Measurements from ENCODE around the gene HSD17B2. TPM values are rescaled to one million over a fixed set of nuclear protein-coding genes. Genes with fewer than 3 reads are reported as not detected.

Gene HSD17B2
- total RNA-seq, 1 experiment from 2014 or later: 3.1 TPM

DNA sequence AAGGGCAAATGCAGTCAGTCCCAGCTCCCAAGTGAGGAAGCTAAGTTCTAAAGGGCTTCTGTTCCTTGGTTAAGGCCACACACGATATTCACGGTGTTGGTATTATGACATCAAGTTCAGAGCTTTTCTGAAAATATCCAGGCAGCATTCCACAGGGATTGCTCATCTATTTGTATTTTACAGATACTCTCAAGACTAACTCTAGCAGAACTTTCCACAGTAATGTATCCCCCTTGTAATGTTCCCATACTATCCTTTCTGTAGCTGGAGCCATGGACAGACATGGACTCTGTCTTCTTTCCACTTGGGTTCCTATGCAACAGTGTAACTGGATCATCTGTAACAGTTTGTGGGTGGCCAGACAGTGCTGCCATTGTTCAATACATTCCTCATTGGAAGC, 37.3 kb upstream of the HSD17B2 start:
- CTCF ChIA-PET: interaction anchor here (1.0 to 1.9 kb wide), 5 partner anchors 19 to 232 kb away, joined by 3 to 28 read pairs (median 7); no protein-coding TSS in a partner anchor
- H3K9ac ChIP-seq (ENCODE audit: low read length): peak overlapping the region; percentile 62
- intact Hi-C loops (cut with micrococcal nuclease): loop anchor here (1.0 kb wide), 3 partner anchors 57 to 233 kb away; no protein-coding TSS in a partner anchor

DNA sequence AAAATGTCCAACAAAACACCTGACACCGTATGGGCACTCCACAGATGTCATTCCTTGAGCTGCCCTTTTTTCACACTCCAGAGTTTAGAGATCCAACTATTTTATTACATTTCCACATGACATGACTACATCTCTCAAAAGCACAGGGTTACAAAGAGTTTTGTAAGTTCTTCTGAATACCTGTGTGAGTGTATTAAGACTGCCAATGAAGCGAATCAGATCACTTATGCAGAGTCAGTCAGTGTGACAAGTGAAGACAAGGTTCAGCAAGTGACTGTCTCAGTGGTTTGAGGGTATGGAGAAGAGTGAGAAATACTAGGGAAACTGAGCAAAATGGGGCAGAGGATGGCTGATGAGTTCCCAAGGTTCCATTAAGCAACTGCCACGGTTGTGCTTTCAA, 32.2 kb upstream of the HSD17B2 start:
- ChIA-PET POLR2A (ENCODE audit: unreplicated experiment) (no interaction called here), CTCF (no interaction called here)
- H3K79me2 ChIP-seq (ENCODE audit: low read length): no peaks in the 10 kb centered on the region
- H3K9me3 ChIP-seq (ENCODE audit: low read length): no peaks in the 10 kb centered on the region
- intact Hi-C loops (cut with micrococcal nuclease): no loop called here
- H3K27ac ChIP-seq (ENCODE audit: low read length): no peak overlapping the region
- peaks cover 6% of the 10 kb centered on the region for H3K4me1 ChIP-seq (ENCODE audit: insufficient read depth, low read length)
- no peak for ATAC-seq
- no peak for DNase-seq
- no peaks in the 10 kb centered on the region for H3F3A ChIP-seq (ENCODE audit: low read length, unreplicated experiment)
- no peak overlapping the region for H3K4me3 ChIP-seq (ENCODE audit: low read length)
- H3K9ac ChIP-seq (ENCODE audit: low read length): no peak overlapping the region
- H2AFZ ChIP-seq (ENCODE audit: low read length): no peak overlapping the region
- TF ChIP-seq, protein P1, sequence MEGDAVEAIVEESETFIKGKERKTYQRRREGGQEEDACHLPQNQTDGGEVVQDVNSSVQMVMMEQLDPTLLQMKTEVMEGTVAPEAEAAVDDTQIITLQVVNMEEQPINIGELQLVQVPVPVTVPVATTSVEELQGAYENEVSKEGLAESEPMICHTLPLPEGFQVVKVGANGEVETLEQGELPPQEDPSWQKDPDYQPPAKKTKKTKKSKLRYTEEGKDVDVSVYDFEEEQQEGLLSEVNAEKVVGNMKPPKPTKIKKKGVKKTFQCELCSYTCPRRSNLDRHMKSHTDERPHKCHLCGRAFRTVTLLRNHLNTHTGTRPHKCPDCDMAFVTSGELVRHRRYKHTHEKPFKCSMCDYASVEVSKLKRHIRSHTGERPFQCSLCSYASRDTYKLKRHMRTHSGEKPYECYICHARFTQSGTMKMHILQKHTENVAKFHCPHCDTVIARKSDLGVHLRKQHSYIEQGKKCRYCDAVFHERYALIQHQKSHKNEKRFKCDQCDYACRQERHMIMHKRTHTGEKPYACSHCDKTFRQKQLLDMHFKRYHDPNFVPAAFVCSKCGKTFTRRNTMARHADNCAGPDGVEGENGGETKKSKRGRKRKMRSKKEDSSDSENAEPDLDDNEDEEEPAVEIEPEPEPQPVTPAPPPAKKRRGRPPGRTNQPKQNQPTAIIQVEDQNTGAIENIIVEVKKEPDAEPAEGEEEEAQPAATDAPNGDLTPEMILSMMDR (conservative IDR thresholded peaks at IDR 0.05; ENCODE audit: low read depth, low read length): no peak
- TF ChIP-seq EZH2 (IDR thresholded peaks at IDR 0.05; ENCODE audit: low read length, unreplicated experiment): no peak
- TF ChIP-seq EZH2phosphoT487 (IDR thresholded peaks at IDR 0.05; ENCODE audit: borderline replicate concordance, low read length): no peak
- no peaks in the 10 kb centered on the region for H3K9me2 ChIP-seq (replicated peaks; ENCODE audit: low read length)
- H3K36me3 ChIP-seq (ENCODE audit: low read depth, low read length): no peaks in the 10 kb centered on the region
- H4K20me1 ChIP-seq (ENCODE audit: low read length): no peaks in the 10 kb centered on the region
- no peaks in the 10 kb centered on the region for H3K27me3 ChIP-seq (ENCODE audit: low read length)
- BruUV-seq (replicated peaks): no TSS peak
- no peak overlapping the region for H3K4me2 ChIP-seq (ENCODE audit: low read length)

More for the DNA sequence above, 37.3 kb upstream of the HSD17B2 start:
- H3K27me3 ChIP-seq (ENCODE audit: low read length): no peaks in the 10 kb centered on the region
- DNase-seq (peak; percentile 79), ATAC-seq (peak; percentile 51)
- H3K79me2 ChIP-seq (ENCODE audit: low read length): no peaks in the 10 kb centered on the region
- POLR2A ChIA-PET (ENCODE audit: unreplicated experiment): interaction anchor here (0.7 kb wide), 1 partner anchor 537 kb away, joined by 5 read pairs; no protein-coding TSS in a partner anchor
- TF ChIP-seq EZH2phosphoT487 (IDR thresholded peaks at IDR 0.05; ENCODE audit: borderline replicate concordance, low read length) (no peak), EZH2 (IDR thresholded peaks at IDR 0.05; ENCODE audit: low read length, unreplicated experiment) (no peak)
- TF ChIP-seq, protein P1 (conservative IDR thresholded peaks at IDR 0.05; ENCODE audit: low read depth, low read length): no peak
- no peaks in the 10 kb centered on the region for H4K20me1 ChIP-seq (ENCODE audit: low read length)
- no peaks in the 10 kb centered on the region for H3K36me3 ChIP-seq (ENCODE audit: low read depth, low read length)
- peak overlapping the region; percentile 25; the same call in 1 of the 2 replicates for H3K4me3 ChIP-seq (ENCODE audit: low read length)
- no TSS peak for BruUV-seq (replicated peaks)
- no peaks in the 10 kb centered on the region for H3K9me3 ChIP-seq (ENCODE audit: low read length)
- H3F3A ChIP-seq (ENCODE audit: low read length, unreplicated experiment): no peaks in the 10 kb centered on the region
- peak overlapping the region; percentile 51 for H3K4me2 ChIP-seq (ENCODE audit: low read length)
- H3K4me1 ChIP-seq (ENCODE audit: insufficient read depth, low read length): peaks cover 38% of the 10 kb centered on the region
- H2AFZ ChIP-seq (ENCODE audit: low read length): no peak overlapping the region
- H3K27ac ChIP-seq (ENCODE audit: low read length): peak overlapping the region; percentile 92
- H3K9me2 ChIP-seq (replicated peaks; ENCODE audit: low read length): no peaks in the 10 kb centered on the region

- H3K27me3 ChIP-seq (ENCODE audit: low read length): no peaks in the 10 kb centered on the region
- DNase-seq (no peak), ATAC-seq (no peak)
- H3K9me3 ChIP-seq (ENCODE audit: low read length): 0 out of 2 replicates have a peak, but pooled peaks cover 4% of the 10 kb centered on the region
- BruUV-seq (replicated peaks): no TSS peak
- no peak overlapping the region for H3K4me2 ChIP-seq (ENCODE audit: low read length)
- TF ChIP-seq EZH2 (IDR thresholded peaks at IDR 0.05; ENCODE audit: low read length, unreplicated experiment) (no peak), EZH2phosphoT487 (IDR thresholded peaks at IDR 0.05; ENCODE audit: borderline replicate concordance, low read length) (no peak)
- TF ChIP-seq, protein P1 (conservative IDR thresholded peaks at IDR 0.05; ENCODE audit: low read depth, low read length): no peak
- no peak overlapping the region for H3K9ac ChIP-seq (ENCODE audit: low read length)
- no peaks in the 10 kb centered on the region for H3F3A ChIP-seq (ENCODE audit: low read length, unreplicated experiment)
- H2AFZ ChIP-seq (ENCODE audit: low read length): no peak overlapping the region
- POLR2A ChIA-PET (ENCODE audit: unreplicated experiment): no interaction called here
- H3K27ac ChIP-seq (ENCODE audit: low read length): no peak overlapping the region
- intact Hi-C loops (cut with micrococcal nuclease): no loop called here
- CTCF ChIA-PET: no interaction called here
- no peaks in the 10 kb centered on the region for H3K79me2 ChIP-seq (ENCODE audit: low read length)
- no peaks in the 10 kb centered on the region for H3K36me3 ChIP-seq (ENCODE audit: low read depth, low read length)
- no peaks in the 10 kb centered on the region for H3K9me2 ChIP-seq (replicated peaks; ENCODE audit: low read length)
- no peaks in the 10 kb centered on the region for H4K20me1 ChIP-seq (ENCODE audit: low read length)
- no peak overlapping the region for H3K4me3 ChIP-seq (ENCODE audit: low read length)
- H3K4me1 ChIP-seq (ENCODE audit: insufficient read depth, low read length): no peaks in the 10 kb centered on the region
Observed at GRCh38 chr16:82004601-82005000, 30.5 kb upstream of the HSD17B2 start.
